ENCODE measurements around the gene TOR3A. TPM values are rescaled to one million over a fixed set of nuclear protein-coding genes. Genes with fewer than 3 reads are reported as not detected.
A peak's percentile ranks its signal among the peaks of the same experiment; 100 is the strongest.

The TOR3A gene
- total RNA-seq, 1 donor, result 35.4 TPM

DNA sequence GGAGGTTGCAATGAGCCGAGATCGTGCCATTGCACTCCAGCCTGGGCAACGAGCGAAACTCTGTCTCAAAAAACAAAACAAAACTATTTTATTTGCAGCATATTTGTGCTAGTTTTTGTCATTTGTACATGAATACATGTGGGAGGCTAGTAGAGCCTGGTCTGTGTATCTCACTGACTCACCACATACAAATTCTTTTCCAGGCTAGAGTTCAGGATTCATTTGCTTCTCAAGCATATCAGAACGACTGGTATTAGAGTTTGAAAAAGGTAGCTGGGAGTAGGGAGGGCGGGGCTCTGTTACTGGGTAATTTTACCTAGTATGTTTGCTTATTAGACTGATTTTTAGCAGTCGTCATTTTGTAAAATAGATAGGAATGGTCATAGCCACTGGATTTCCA, 4.5 kb upstream of the TOR3A start:
- no peak overlapping the region for H3K4me3 ChIP-seq (ENCODE audit: low read depth, low read length)
- peak; percentile 65 for DNase-seq (ENCODE audit: low read depth)
- TF ChIP-seq CTCF (IDR thresholded peaks at IDR 0.05; ENCODE audit: insufficient read depth, low read depth, low read length), result no peak

DNA sequence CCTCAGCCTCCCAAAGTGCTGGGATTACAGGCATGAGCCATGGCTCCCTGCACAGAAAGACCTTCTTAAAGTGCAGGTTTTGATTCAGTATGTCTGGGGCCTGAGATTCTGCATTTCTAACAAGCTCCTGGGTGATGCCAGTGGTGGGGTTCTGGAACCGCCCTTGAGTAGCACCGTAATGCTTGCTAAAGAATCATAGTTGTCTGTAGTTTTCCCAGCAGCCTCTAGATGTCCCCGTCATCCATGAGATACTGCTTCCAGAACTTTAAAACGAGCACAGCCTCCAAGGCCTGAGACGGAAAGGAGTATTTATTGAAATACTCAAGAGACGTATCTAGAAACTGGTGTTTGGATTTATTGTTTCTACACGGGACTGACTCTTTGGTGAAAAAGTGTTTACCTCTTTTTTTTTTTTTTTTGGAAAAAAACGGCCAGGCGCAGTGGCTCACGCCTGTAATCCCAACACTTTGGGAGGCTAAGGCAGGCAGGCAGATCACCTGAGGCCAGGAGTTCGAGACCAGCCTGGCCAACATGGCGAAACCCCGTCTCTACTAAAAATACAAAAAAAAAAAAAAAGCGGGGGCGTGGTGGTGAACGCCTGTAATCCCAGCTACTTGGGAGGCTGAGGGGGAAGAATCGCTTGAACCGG, 2.6 kb upstream of the TOR3A start:
- peak; percentile 82 for DNase-seq (ENCODE audit: low read depth)
- H3K4me3 ChIP-seq (ENCODE audit: low read depth, low read length), result no peak overlapping the region
- peak; percentile 76 for TF ChIP-seq CTCF (IDR thresholded peaks at IDR 0.05; ENCODE audit: insufficient read depth, low read depth, low read length)

- no peak for TF ChIP-seq CTCF (IDR thresholded peaks at IDR 0.05; ENCODE audit: insufficient read depth, low read depth, low read length)
- H3K4me3 ChIP-seq (ENCODE audit: low read depth, low read length), result peak overlapping the region; percentile 81
- no peak for DNase-seq (ENCODE audit: low read depth)
These were observed 794 bp upstream of the TOR3A start for GRCh38 chr1:179080866-179081686.

DNA sequence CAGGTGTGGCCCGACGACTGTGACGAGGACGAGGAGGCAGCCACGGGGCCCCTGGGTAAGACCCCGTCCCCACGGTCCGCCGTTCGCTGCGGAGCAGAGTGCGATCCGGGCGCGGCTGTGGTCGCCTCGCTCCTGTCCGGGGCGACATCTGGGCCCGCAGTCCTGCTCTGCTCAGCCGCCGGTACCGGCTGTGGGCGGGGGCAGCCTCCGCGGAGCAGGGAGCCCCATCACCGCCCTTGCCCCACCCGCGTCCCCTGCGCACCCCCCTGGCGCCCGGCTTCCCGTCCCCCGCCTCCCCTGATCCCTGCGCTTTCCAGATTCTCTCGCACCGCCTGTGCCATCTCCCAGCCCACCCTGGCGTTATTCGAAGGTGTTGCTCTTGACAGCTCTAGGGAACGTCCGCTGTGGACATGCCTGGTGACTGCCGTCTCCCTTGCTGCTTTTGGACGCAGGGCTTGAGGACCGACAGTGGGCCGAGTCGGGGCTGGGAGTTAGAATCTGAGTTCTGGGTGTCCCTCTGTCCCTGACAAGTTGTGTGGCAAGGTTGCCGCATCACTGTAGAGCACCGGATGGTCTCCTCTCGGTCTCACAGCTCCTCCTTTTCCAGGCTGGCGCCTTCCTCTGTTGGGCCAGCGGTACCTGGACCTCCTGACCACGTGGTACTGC, 596 bp downstream of the TOR3A start:
- peak overlapping the region; percentile 81 for H3K4me3 ChIP-seq (ENCODE audit: low read depth, low read length)
- no peak for DNase-seq (ENCODE audit: low read depth)
- TF ChIP-seq CTCF (IDR thresholded peaks at IDR 0.05; ENCODE audit: insufficient read depth, low read depth, low read length), result no peak

- DNase-seq (ENCODE audit: low read depth), result peak; percentile 26
- H3K4me3 ChIP-seq (ENCODE audit: low read depth, low read length), result peak overlapping the region; percentile 81
- TF ChIP-seq CTCF (IDR thresholded peaks at IDR 0.05; ENCODE audit: insufficient read depth, low read depth, low read length), result no peak
These were observed 1.1 kb downstream of the TOR3A start for GRCh38 chr1:179082999-179083335.

- no peak for DNase-seq (ENCODE audit: low read depth)
- no peak overlapping the region for H3K4me3 ChIP-seq (ENCODE audit: low read depth, low read length)
- TF ChIP-seq CTCF (IDR thresholded peaks at IDR 0.05; ENCODE audit: insufficient read depth, low read depth, low read length), result no peak
These were observed 1.7 kb downstream of the TOR3A start for GRCh38 chr1:179083533-179083932.
